GM18505 (cell line): Measurements from ENCODE around the gene LDLRAD4.
"Not testable (repeated sequence)": the region's sequence is repeated elsewhere in the genome, so short reads cannot be mapped to it uniquely, and the experiment has no call there.

Experiments used
- ATAC-seq: cut with Tn5 transposase; IDR thresholded peaks from one replicate; pipeline ENCODE4 v1.9.1; 2021; ENCODE audit not compliant: unreplicated experiment
- POLR2A ChIP-seq: IDR thresholded peaks from 4 replicates; pipeline ENCODE4 v1.6.1; 2011; ENCODE audit warnings: borderline replicate concordance; ENCODE audit not compliant: insufficient read depth, insufficient read length; ENCODE audit errors: extremely low read depth

Gene LDLRAD4

DNA sequence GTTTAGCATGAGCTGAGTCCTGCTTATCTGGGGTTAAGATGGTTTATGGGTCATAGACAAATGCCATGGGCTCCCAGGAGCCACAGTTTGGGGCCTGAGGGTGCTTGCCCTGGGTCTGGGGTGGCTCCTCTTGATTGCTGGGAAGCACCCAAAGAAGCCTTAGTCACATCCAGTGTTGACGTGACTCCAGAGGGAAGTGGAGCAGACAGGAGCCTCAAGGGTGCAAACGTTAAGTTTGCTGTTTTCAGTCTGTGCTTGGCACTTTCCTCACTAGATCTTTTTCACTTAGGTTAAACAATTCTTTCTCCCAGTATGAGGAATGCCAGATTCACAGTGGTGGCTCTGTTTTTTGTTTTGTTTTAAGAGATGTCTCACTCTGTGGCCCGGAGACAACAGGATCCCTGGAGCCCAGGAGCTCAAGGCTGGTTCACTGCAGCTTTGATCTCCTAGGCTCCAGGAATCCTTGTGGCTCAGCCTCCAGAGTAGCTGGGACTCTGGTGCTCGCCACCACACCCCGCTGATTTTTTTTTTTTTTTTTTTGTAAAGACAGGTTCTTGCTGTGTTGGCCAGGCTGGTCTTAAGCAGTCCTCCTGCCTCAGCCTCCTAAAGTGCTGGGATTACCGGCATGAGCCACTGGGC lies 256.5 kb downstream of the LDLRAD4 start:
- TF ChIP-seq POLR2A: no peak
- ATAC-seq: no peak

DNA sequence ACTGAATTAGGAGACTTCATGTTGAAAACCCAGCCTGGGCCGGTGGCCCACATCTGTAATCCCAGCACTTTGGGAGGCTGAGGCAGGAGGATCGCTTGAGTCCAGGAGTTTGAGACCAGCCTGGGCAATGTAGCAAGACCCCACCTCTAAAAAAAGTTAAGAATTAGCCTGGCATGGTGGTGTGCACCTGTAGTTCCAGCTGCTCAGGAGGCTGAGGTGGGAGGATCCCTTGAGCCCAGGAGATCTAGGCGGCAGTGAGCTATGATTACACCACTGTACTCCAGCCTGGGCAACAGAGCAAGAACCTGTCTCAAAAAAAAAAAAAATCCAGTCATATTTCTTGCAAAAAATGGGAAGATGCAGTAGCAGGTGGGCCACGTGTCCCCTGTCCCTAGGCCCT lies 257.8 kb downstream of the LDLRAD4 start:
- ATAC-seq: not testable (repeated sequence)

DNA sequence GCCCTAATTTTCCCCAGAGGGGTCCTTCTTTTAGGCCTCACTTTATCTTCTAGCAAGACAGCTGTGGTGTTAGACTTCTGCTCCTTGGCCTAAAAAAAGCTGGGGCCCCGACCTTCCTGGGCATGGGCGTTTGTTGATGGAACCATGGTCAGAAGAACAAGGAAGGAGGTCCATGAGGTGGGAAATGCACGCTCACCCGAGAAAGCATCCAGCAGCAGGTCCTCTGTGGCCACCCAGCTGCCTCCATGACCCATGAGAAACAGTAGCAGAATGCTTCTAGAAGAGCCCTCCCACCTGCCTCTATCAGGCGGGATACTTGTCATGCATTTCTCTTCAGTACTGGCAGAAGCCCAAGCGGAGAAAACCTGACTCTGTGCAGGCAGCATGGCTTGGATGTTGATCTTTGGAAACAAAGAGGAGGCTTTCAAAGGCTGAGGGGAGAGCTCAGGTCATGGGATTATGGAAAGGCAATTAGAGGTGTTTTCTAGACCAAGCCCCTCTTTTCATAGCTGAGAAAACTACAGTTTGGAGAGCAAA lies 258.7 kb downstream of the LDLRAD4 start:
- ATAC-seq: no peak
- no peak for TF ChIP-seq POLR2A

DNA sequence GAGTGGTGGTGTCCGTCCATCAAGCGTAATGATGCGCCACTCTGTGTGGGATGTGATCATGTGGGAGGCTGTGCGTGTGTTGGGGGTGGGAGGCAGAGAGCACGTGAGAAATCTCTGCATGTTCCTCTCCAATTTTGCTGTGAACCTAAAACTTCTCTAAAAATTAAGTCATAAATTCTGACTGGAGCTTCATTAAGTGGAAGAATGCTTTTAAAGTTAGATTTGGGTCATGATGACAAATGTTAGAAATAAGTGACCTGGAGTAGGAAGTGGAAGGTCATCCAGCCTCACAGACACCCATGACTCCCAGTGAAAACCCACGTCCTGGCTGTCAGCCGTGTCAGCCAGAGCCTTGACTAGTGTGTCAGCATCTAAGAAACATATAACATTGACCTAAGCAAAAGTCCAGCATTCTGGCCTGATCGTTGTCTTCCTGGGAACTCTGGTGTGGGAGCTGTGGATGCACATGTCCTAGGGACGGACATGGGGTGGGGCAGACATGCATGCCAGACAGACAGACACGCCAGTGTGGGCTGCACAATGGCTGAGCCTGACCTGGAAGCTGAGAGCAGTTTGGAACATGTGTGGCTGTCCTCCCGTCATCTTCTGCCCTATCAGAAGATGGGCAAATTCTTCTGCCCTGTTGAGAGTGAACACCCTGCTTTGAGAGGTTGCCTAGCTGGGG lies 262.2 kb downstream of the LDLRAD4 start:
- no peak for ATAC-seq
- TF ChIP-seq POLR2A: no peak

DNA sequence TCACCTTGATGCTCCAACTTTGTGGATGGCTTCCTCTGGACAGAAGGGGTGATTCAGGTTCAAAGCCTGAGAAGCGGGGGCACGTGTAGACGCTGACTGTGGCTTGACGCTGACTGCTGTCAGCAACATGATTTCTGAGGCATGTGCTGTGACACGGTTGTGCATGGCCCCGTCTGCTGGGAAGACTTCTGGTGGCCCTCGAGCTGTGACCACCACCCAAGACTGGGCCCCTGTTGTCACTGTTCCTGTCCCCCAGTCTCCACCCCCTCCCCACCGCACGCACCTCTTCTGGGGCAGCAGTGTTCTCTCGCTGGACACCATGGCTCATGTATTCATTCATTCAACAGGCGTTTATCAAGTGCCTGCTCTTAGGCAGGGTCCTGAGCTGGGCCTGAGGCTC lies 262.8 kb downstream of the LDLRAD4 start:
- TF ChIP-seq POLR2A: no peak
- no peak for ATAC-seq

DNA sequence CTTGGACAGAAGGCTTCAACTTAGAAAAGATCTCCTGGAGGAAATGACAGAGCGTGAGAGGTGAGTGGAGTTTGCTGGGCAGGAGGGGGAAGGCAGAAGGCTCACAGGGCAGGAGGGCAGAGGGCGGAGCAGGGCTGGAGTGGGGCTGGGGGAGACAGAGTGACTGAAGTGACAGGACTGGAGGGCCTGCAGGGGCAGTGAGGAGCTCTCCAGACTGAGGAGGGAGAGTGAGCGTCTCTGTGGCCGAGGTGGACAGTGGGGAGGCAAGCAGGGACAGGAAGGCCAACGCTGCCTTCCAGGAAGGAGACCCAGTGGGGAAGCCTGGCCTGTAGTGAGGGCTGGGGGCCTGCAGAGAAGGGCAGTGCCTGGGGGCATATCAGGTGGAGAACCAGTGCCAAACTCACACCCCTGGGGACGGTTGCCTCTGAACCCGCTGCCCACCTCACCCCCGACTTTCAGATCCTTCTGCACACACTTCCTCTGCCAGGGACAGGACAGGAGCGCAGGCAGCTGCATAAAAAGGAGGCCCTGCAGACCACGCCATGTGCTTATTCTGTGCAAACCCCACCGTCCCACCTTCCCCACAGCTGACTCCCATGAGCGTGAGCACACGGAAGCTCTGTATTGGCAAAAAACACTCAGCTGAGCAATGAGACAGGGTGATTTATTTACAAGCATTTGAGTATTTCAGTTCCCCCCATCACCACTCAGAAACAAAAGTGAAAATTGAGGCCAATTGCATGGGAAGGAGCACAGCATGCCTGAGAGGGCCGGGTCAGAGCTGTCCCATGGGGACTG lies 263.5 kb downstream of the LDLRAD4 start:
- no peak for TF ChIP-seq POLR2A
- ATAC-seq: peak; percentile 88

DNA sequence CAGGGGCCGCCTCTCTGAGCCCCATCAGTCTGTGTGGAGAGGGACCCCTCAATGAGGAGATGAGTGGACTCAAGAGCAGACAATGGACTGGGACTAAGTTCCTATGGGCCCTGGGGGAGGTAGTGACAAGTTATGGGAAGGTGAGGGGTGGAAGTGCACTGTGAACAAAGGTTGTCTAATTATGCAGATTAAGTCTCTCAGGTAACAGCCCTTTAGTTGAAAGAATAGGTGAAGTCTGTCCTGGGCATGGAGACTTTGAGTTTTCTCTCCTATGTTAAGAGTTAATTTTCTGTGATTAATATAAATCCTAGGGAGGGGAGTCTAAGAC lies 264.0 kb downstream of the LDLRAD4 start:
- ATAC-seq: no peak

DNA sequence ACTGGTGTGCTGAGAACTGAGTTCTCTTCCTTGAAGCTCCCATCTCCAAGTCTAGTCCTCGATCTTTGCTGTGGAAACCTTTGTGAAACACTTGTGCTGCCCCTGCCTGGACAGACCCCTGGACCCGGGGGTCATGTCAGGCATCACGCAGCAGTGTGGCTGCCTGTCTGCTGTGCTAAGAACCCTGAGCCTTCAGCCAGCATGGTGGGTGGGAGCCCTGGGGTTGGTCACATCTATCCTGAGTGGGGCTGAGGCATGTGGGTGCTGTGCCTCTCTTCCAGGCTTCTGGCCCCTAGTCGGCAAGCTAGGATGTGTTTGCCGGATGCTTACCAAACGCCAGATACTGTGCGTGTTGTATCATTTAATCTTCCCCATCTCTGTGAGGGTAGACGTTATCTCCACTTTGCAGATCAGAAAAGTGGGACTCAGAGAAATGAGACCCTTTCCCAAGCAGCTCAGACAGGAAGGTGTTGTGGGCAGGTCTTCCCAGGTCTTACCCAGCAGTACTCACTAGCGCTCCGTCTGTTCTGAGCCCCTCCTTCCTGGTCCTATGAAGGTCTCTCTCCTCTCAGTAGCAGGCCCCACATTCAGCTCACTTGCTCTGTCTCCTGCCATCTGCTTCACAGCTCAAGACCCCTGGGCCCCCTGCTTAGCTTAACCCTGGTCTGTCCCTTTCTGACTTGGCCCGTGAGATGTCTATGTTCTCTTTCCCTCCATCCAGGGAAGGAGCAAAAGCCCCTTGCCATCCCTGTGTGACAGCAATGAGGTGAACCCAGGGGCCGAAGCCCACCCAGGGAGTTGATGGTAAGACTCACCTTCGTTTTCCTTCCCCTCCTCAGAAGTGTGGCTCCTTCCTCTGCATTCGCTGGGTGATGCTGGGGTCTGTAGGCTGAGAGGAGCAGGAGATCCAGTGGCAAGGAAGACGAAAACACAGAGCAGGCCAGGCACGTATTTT lies 265.0 kb downstream of the LDLRAD4 start:
- no peak for TF ChIP-seq POLR2A
- ATAC-seq: no peak

More for the DNA sequence above, 264.0 kb downstream of the LDLRAD4 start:
- TF ChIP-seq POLR2A: no peak

DNA sequence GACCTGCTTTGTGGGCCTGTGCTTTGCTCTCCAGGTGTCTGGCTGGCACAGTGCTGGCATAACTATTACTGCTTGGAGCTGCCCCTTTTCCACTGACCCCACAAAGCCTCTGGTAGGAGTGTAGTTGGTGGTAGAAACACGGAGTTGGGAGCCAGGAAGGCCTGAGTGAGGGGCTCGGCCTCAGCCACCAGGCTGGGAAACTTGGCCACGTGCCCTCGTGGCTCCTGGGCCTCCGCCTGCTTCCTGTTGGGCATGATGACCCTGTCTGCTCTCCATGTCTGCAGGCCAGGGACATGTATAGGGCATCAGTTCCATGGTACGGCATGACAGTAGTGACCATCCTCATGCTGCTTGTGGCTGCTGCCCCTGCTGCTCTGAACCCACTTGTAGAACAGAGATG lies 266.6 kb downstream of the LDLRAD4 start:
- ATAC-seq: no peak
- no peak for TF ChIP-seq POLR2A

DNA sequence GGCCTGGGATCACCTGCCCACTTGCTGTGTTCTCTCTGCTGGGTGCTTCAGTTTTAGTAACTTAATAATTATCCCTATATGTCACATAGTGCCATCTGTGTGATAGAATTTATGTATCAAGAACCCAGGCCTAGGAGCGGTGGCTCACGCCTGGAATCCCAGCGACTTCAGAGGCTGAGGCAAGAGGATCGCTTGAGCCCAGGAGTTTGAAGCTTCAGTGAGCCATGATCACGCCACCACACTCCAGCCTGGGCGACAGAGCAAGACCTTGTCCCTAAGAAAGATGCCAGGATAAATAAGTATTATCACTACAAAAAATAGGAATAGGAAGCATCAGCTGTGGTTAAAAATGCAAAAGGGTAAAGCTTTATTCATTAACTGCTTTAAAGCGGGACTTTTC lies 267.0 kb downstream of the LDLRAD4 start:
- no peak for TF ChIP-seq POLR2A
- ATAC-seq: no peak

DNA sequence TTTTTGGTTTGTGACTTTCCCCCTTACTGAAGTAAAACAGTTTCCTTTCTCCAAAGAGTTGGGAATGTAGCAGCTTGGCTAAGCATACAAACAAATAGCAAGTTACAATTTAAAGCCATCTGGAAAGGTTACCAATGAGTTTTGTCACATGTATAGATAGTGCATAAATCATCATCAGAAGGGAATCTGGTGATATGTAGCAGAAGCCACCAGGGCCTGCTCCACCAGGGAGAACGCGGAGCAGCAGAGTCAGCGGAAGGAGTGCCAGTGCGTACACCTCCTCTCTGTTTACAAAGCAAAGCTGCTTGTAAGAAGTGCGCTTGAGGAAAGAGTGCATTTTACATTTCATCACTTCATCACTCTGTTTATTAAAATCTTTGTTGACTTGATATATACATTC lies 267.7 kb downstream of the LDLRAD4 start:
- TF ChIP-seq POLR2A: no peak
- no peak for ATAC-seq

DNA sequence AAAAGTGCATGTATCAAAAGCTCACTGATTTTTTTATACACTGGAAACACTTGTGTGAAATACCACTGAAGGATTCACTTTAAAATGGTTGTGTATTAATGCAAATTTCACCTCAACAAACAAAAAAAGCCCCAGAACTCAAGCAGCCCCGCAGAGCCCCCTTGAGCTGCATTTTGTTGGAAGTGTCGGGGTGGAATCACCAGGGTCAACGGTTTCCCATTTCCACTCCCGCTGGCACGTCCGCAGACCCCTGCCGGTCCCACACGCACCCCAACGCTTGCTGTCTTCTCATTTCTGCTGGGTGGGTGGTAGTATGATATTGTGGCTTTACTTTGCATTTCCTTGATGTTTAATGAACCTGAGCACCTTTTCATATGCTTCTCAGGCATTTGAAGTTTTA lies 268.1 kb downstream of the LDLRAD4 start:
- ATAC-seq: no peak
- TF ChIP-seq POLR2A: no peak

DNA sequence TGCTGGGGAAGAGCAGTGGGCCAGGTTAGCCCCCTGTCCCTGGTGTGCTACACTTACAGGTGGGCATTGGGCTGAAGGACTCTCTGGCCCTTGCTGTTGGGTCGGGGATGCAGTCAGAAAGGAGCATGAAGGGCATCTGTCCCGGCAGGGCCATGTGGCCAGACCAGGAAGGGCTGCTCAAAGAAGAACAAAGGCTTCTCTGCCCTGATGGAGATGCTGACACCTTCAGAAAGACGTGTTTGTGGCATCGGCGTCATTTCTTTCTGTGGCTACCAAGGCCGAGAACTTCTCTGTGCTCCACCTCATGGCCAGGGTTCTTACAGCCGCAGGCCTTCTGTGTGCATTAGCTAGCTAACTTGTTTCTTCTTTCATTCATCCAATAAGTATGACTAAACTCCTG lies 268.7 kb downstream of the LDLRAD4 start:
- no peak for ATAC-seq
- TF ChIP-seq POLR2A: no peak
